ENCODE measurements around the gene TCF20. TPM values are rescaled to one million over a fixed set of nuclear protein-coding genes. Genes with fewer than 3 reads are reported as not detected.

TCF20 gene
- total RNA-seq, 4 donors from 2014 or later: 9.9 to 14.4 (median 12.4) TPM

DNA sequence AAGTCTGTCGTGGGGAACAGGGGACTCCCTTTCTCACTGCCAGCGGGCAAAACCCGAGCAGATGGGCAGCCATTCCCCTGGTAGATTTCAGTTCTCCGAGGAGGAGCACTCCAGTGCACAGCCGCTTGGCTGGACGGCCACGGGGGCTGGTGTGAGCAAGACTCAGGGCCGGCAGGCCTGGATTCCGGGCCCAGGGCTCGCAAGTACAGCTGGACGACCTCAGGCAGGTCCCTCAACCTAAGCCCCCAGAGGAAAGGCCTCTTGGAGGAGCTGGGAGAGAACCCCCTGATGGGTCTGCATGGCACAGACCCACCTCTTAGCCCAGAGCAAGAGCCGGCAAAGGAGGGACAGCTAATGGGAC is 31.3 kb upstream of the TCF20 start:
- TF ChIP-seq, protein P1, sequence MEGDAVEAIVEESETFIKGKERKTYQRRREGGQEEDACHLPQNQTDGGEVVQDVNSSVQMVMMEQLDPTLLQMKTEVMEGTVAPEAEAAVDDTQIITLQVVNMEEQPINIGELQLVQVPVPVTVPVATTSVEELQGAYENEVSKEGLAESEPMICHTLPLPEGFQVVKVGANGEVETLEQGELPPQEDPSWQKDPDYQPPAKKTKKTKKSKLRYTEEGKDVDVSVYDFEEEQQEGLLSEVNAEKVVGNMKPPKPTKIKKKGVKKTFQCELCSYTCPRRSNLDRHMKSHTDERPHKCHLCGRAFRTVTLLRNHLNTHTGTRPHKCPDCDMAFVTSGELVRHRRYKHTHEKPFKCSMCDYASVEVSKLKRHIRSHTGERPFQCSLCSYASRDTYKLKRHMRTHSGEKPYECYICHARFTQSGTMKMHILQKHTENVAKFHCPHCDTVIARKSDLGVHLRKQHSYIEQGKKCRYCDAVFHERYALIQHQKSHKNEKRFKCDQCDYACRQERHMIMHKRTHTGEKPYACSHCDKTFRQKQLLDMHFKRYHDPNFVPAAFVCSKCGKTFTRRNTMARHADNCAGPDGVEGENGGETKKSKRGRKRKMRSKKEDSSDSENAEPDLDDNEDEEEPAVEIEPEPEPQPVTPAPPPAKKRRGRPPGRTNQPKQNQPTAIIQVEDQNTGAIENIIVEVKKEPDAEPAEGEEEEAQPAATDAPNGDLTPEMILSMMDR (IDR thresholded peaks at IDR 0.05 in 4 of 5, conservative IDR thresholded peaks at IDR 0.05 in 1 of 5): no peak
- no peak for TF ChIP-seq POLR2A (IDR thresholded peaks at IDR 0.05)
- Histone ChIP-seq H3K4me3 (no peak overlapping the region), H3K27ac (no peak overlapping the region), H3K36me3 (no peaks in the 10 kb centered on the region), H3K27me3 (peaks cover 13 to 14% (median 14%) of the 10 kb centered on the region in 3 donors), H3K4me1 (no peaks in the 10 kb centered on the region), H3K9me3 (no peaks in the 10 kb centered on the region)
- ATAC-seq (no peak), DNase-seq (no peak)
- intact Hi-C loops (cut with DNase I; ENCODE audit: low total_unique reads): no loop called here
- in situ Hi-C loops (cut with MboI; ENCODE audit: low sequenced_read_pairs in 4 of 4): no loop called here

DNA sequence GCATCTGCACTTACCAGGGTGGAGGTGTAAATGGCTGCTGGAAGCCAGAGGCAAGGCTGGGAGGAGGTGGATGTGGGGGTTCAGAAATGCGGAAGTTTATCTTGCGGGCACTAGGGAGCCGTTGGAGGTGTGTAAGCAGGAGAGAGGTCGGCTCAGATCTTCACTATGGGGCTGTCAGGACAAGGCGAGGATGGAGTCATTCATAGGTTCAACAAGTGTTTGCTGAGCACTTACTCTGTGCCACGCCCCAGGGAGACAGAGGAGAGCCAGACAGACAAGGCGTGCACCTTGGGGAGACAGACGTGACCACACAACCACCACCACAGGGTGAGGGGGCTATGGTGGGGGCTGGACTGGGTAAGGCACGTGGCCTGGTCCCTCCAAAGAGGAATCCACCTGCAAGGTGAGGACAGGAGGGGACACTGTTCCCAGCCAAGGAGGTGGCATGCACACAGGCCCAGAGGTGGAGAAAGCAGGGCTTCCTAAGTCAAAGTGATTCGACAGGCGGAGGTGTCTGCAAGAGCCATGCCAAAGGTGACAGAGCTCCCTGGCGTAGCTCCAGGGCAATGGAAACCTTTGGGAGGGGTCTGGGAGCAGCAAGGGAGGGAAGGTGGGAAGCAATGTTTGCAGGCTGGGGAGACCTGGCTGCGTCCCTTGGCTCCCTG is 30.8 kb upstream of the TCF20 start:
- in situ Hi-C loops (cut with MboI; ENCODE audit: low sequenced_read_pairs in 4 of 4): no loop called here
- peaks cover 11 to 14% (median 14%) of the 10 kb centered on the region in 3 donors for H3K27me3 ChIP-seq
- no peak for DNase-seq
- no peak for ATAC-seq
- H3K36me3 ChIP-seq: no peaks in the 10 kb centered on the region
- no peak overlapping the region for H3K4me3 ChIP-seq
- no peaks in the 10 kb centered on the region for H3K9me3 ChIP-seq
- H3K27ac ChIP-seq: no peak overlapping the region
- intact Hi-C loops (cut with DNase I; ENCODE audit: low total_unique reads): no loop called here
- no peaks in the 10 kb centered on the region for H3K4me1 ChIP-seq
- TF ChIP-seq, protein P1 (IDR thresholded peaks at IDR 0.05 in 4 of 5, conservative IDR thresholded peaks at IDR 0.05 in 1 of 5): no peak
- no peak for TF ChIP-seq POLR2A (IDR thresholded peaks at IDR 0.05)

DNA sequence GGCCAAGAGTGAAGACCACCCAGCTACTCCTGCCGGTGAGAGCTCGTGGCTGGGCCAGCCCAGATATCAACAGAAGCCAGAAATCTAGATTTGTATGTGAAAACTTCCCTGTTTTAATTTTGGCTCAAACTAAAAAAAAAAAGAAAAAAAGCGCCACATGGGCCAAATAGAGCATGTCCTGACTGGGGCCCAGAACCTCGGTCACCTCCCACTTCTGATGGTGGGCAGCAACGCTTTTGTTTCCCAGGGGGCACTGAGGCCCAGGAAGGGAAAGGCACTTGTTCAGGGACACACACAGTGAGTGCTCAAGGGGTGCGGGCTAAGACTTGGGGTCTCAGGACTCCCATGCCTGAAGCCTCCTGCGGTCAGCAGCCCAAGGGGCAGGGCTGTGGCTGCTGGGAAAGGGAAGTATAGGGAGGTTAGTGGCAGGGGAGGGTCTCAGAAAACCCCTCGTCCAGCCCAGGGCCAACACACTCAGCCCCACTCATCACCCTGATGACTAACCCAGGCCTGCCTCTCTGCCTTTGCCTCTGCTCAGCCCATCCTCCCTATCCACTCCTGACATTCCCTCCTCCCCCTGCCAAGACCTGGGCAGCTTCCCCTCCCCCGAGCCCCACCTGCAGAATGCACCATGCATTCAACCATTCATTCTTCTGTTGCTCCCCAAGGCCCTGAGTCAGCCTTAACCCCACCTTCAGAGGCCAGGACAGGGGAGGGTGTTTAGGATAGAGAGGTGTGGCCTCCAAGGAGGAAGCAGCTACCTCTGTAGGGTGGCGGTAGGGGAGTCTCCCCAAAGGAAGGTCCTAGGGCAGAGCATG is 30.0 kb upstream of the TCF20 start:
- Histone ChIP-seq H3K27ac (no peak overlapping the region), H3K36me3 (no peaks in the 10 kb centered on the region), H3K9me3 (no peaks in the 10 kb centered on the region), H3K27me3 (peaks cover 10 to 14% (median 11%) of the 10 kb centered on the region in 3 donors), H3K4me3 (no peak overlapping the region), H3K4me1 (no peaks in the 10 kb centered on the region)
- intact Hi-C loops (cut with DNase I; ENCODE audit: low total_unique reads): no loop called here
- ATAC-seq: no peak
- no peak for DNase-seq
- TF ChIP-seq POLR2A (IDR thresholded peaks at IDR 0.05): no peak
- TF ChIP-seq, protein P1 (IDR thresholded peaks at IDR 0.05 in 4 of 5, conservative IDR thresholded peaks at IDR 0.05 in 1 of 5): no peak
- in situ Hi-C loops (cut with MboI; ENCODE audit: low sequenced_read_pairs in 4 of 4): no loop called here

DNA sequence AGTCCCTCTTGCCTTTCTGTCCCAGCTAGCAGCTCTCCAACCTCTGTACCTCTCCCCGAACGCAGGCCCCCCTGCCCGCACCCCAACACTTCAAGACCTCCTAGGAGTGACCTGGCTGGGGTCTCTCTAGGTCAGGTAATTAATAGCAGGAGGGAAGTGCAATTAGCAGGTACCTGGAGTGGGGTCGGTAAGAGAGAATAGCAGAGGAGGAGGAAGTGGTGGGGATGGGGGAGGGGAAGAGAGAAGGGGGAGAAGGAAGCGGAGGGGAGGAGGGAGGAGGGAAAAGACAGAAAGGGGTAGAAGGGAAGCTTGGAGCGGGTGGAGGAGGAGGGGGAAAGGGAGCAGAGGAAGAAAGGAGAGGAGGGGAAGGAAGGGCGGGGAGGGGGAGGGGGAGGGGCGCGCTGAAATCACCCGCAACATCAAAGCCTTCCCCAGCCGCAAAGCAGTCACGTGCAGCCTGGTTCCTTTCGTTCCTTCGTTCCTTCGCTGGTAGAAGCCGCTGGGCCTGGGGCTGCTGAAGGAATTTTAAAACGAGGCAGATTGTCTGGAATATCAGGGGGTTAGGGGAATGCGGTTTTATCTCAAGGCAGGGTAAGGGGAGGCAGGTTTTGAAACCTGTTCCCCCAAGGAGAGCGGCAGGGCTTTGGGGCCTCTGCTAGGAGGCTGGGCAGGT is 29.3 kb upstream of the TCF20 start:
- DNase-seq (peak; percentile 12 to 19), ATAC-seq (no peak)
- H3K9me3 ChIP-seq: no peaks in the 10 kb centered on the region
- H3K4me1 ChIP-seq: no peaks in the 10 kb centered on the region
- no peaks in the 10 kb centered on the region for H3K36me3 ChIP-seq
- H3K4me3 ChIP-seq: no peak overlapping the region
- intact Hi-C loops (cut with DNase I; ENCODE audit: low total_unique reads) (no loop called here), in situ Hi-C loops (cut with MboI; ENCODE audit: low sequenced_read_pairs in 4 of 4) (no loop called here)
- no peak overlapping the region for H3K27ac ChIP-seq
- TF ChIP-seq POLR2A (IDR thresholded peaks at IDR 0.05): no peak
- TF ChIP-seq, protein P1 (IDR thresholded peaks at IDR 0.05 in 4 of 5, conservative IDR thresholded peaks at IDR 0.05 in 1 of 5): no peak
- H3K27me3 ChIP-seq: peaks cover 9 to 10% (median 9%) of the 10 kb centered on the region in 3 donors
